Measurements from ENCODE around the gene DDOST. TPM values are rescaled to one million over a fixed set of nuclear protein-coding genes. Genes with fewer than 3 reads are reported as not detected.

DDOST gene
- polyA plus RNA-seq, 1 donor (not counting 4 experiments of a cell fraction or from before 2014, with no cell fraction given), result 263 TPM

DNA sequence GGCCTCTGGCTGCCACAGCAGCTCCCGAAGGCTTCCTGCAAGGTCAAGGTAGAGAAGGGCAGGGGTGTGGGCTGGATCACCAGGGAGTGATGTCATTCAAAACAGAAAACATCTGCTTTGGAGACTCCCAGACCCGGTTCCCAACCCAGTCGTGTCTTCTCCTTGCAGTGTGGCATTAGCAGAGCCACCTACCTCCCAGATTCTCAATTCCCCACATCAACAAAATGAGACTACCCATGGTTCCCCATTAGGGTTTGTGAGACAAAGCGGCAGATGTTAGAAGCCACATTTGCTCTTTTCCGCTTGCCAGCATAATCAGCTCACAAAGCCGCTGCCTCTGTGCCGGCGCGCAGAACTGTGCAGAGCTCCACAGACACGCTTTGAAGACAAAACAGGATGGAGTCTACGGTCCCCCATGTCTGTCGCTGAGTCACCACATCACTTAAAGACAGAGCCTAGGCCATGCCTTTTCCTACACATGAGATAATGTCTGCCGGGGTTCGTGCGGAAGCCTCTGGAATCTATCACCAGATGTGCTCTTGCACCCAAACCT lies 44.1 kb upstream of the DDOST start:
- H3K9me1 ChIP-seq (ENCODE audit: control insufficient read depth, extremely low read depth, insufficient read depth, low read length), result no peaks in the 10 kb centered on the region
- no peaks in the 10 kb centered on the region for H3K79me2 ChIP-seq (ENCODE audit: control insufficient read depth, insufficient read depth, low read length)
- H3K27me3 ChIP-seq (ENCODE audit: control insufficient read depth, extremely low read depth, insufficient read depth, low read length), result no peaks in the 10 kb centered on the region
- H3K4me2 ChIP-seq (ENCODE audit: control insufficient read depth, extremely low read depth, insufficient read depth, low read depth, low read length), result no peak overlapping the region
- dilution Hi-C loops (cut with MboI; ENCODE audit: extremely low pct_ligation_motif_present, low sequenced_read_pairs), result no loop called here
- no peak overlapping the region for H3K4me3 ChIP-seq (ENCODE audit: control insufficient read depth in 2 of 3, extremely low read depth in 1 of 3, insufficient read depth in 2 of 3, low read depth in 1 of 3, low read length in 3 of 3)
- TF ChIP-seq EZH2 (IDR thresholded peaks at IDR 0.05; ENCODE audit: low read length), result no peak
- TF ChIP-seq, protein P1, sequence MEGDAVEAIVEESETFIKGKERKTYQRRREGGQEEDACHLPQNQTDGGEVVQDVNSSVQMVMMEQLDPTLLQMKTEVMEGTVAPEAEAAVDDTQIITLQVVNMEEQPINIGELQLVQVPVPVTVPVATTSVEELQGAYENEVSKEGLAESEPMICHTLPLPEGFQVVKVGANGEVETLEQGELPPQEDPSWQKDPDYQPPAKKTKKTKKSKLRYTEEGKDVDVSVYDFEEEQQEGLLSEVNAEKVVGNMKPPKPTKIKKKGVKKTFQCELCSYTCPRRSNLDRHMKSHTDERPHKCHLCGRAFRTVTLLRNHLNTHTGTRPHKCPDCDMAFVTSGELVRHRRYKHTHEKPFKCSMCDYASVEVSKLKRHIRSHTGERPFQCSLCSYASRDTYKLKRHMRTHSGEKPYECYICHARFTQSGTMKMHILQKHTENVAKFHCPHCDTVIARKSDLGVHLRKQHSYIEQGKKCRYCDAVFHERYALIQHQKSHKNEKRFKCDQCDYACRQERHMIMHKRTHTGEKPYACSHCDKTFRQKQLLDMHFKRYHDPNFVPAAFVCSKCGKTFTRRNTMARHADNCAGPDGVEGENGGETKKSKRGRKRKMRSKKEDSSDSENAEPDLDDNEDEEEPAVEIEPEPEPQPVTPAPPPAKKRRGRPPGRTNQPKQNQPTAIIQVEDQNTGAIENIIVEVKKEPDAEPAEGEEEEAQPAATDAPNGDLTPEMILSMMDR (optimal IDR thresholded peaks at IDR 0.05 in 1 of 3, IDR thresholded peaks at IDR 0.05 in 1 of 3, conservative IDR thresholded peaks at IDR 0.05 in 1 of 3; ENCODE audit: extremely low read depth in 1 of 3, insufficient read depth in 2 of 3, low read length in 3 of 3), result no peak
- H3K4me1 ChIP-seq (ENCODE audit: control insufficient read depth, extremely low read depth, insufficient read depth, low read length), result peaks cover 3% of the 10 kb centered on the region
- FAIRE-seq (no peak), DNase-seq (ENCODE audit: low read depth, low spot score) (no peak)
- H3K36me3 ChIP-seq (ENCODE audit: control insufficient read depth in 2 of 2, extremely low read depth in 1 of 2, insufficient read depth in 2 of 2, low read length in 2 of 2), result peaks cover 5 to 30% of the 10 kb centered on the region in 2 experiments
- H3K27ac ChIP-seq (ENCODE audit: control insufficient read depth, insufficient read depth, low read length), result no peak overlapping the region
- no peak overlapping the region for H3K9ac ChIP-seq (ENCODE audit: control insufficient read depth, extremely low read depth, insufficient read depth, low read length)
- no peak overlapping the region for H2AFZ ChIP-seq (ENCODE audit: control insufficient read depth, low read length)
- no peaks in the 10 kb centered on the region for H3K9me3 ChIP-seq (ENCODE audit: control insufficient read depth, low read depth, low read length)
- H4K20me1 ChIP-seq (ENCODE audit: control insufficient read depth, extremely low read depth, insufficient read depth, low read length), result no peaks in the 10 kb centered on the region

DNA sequence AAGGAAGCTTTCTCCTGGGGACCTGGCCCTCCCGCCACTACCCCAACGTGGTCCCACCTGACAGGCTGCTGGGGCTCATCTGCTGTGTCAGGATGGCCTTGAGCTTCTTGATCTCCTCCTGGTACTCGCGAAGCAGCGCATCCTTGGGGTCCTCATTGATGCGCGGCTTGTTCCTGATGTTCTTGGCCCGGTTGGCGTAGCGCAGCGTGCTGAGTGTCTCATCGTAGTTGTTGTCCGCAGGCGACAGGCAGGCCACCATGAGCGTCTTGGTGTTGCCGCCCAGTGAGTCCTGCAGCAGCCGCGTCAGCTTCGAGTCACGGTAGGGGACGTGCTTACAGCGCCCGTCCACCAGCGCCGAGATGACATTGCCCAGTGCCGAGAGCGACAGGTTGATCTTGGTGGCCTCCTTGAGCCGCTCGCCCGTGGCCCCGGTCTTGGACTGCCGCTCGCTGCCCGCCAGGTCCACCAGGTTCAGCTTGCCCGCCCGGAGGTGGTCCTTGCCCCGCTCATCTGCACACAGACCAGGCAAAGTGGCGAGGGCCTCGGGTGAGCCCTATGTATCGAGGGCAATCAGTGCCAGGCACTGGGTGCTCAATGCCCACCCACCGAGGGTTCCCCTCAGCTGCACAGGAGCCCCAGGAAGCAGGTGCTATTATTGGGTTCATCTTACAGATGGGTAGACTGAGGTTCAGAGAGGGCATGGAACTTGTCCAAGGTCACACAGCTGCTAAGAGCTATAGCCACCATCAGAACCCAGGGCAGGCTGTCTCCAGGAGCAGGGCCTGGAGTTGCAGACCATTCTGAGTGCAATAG lies 43.4 kb upstream of the DDOST start:
- Histone ChIP-seq H3K9me1 (ENCODE audit: control insufficient read depth, extremely low read depth, insufficient read depth, low read length) (no peaks in the 10 kb centered on the region), H2AFZ (ENCODE audit: control insufficient read depth, low read length) (no peak overlapping the region)

More for the DNA sequence above, 43.4 kb upstream of the DDOST start:
- H3K79me2 ChIP-seq (ENCODE audit: control insufficient read depth, insufficient read depth, low read length), result no peaks in the 10 kb centered on the region
- DNase-seq (ENCODE audit: low read depth, low spot score) (no peak), FAIRE-seq (no peak)
- H3K4me3 ChIP-seq (ENCODE audit: control insufficient read depth in 2 of 3, extremely low read depth in 1 of 3, insufficient read depth in 2 of 3, low read depth in 1 of 3, low read length in 3 of 3), result no peak overlapping the region
- dilution Hi-C loops (cut with MboI; ENCODE audit: extremely low pct_ligation_motif_present, low sequenced_read_pairs), result no loop called here
- no peak overlapping the region for H3K9ac ChIP-seq (ENCODE audit: control insufficient read depth, extremely low read depth, insufficient read depth, low read length)
- no peaks in the 10 kb centered on the region for H4K20me1 ChIP-seq (ENCODE audit: control insufficient read depth, extremely low read depth, insufficient read depth, low read length)
- TF ChIP-seq, protein P1 (optimal IDR thresholded peaks at IDR 0.05 in 1 of 3, IDR thresholded peaks at IDR 0.05 in 1 of 3, conservative IDR thresholded peaks at IDR 0.05 in 1 of 3; ENCODE audit: extremely low read depth in 1 of 3, insufficient read depth in 2 of 3, low read length in 3 of 3), result no peak
- TF ChIP-seq EZH2 (IDR thresholded peaks at IDR 0.05; ENCODE audit: low read length), result no peak
- H3K4me1 ChIP-seq (ENCODE audit: control insufficient read depth, extremely low read depth, insufficient read depth, low read length), result peaks cover 3% of the 10 kb centered on the region
- H3K36me3 ChIP-seq (ENCODE audit: control insufficient read depth in 2 of 2, extremely low read depth in 1 of 2, insufficient read depth in 2 of 2, low read length in 2 of 2), result peaks cover 5 to 28% of the 10 kb centered on the region in 2 experiments
- no peaks in the 10 kb centered on the region for H3K9me3 ChIP-seq (ENCODE audit: control insufficient read depth, low read depth, low read length)
- no peaks in the 10 kb centered on the region for H3K27me3 ChIP-seq (ENCODE audit: control insufficient read depth, extremely low read depth, insufficient read depth, low read length)
- no peak overlapping the region for H3K4me2 ChIP-seq (ENCODE audit: control insufficient read depth, extremely low read depth, insufficient read depth, low read depth, low read length)
- H3K27ac ChIP-seq (ENCODE audit: control insufficient read depth, insufficient read depth, low read length), result no peak overlapping the region

Data from keratinocyte (primary cell).